ENCODE results near the gene ERAL1.
A peak's percentile ranks its signal among the peaks of the same experiment; 100 is the strongest.

GRCh38 chr17:28842282-28843012 lies 12.4 kb upstream of the ERAL1 start, which contains the start of gene FAM222B:
- TF ChIP-seq POLR2A (IDR thresholded peaks at IDR 0.05; ENCODE audit: low read depth, low read length) (peak; percentile 81), POLR2AphosphoS5 (IDR thresholded peaks at IDR 0.05; ENCODE audit: low read depth, low read length) (peak; percentile 61), TAF1 (IDR thresholded peaks at IDR 0.05; ENCODE audit: borderline replicate concordance, low read depth, low read length) (0 out of 2 replicates have a peak, but pooled peaks have one; percentile 32)
